ENCODE results near the gene GAPVD1. TPM values are rescaled to one million over a fixed set of nuclear protein-coding genes. Genes with fewer than 3 reads are reported as not detected.
"Not testable (repeated sequence)": the region's sequence is repeated elsewhere in the genome, so short reads cannot be mapped to it uniquely, and the experiment has no call there.

The GAPVD1 gene
- total and polyA plus RNA-seq, 2 of the 13 experiments (the other 11 are each of a cell fraction or from before 2014, with no cell fraction given) = 11.1 to 33.2 TPM

GRCh38 chr9:125399666-125400065 lies 138.0 kb downstream of the GAPVD1 start:
- Histone ChIP-seq H3K9ac (ENCODE audit: insufficient read depth, low read depth, low read length) (no peak overlapping the region), H3K4me3 (replicated peaks in 1 of 3; ENCODE audit: insufficient read depth in 1 of 3, low read depth in 2 of 3, low read length in 3 of 3) (no peak overlapping the region), H3K36me3 (replicated peaks in 1 of 2; ENCODE audit: control insufficient read depth in 1 of 2, insufficient read depth in 2 of 2, low read length in 2 of 2) (no peaks in the 10 kb centered on the region), H3K4me2 (ENCODE audit: low read depth, low read length) (no peak overlapping the region), H3K27ac (ENCODE audit: extremely low read length, insufficient read depth, low read length) (no peak overlapping the region), H3K4me1 (ENCODE audit: insufficient read depth, low read length) (peaks cover 7% of the 10 kb centered on the region; the same call in 1 of the 2 replicates), H3K9me3 (ENCODE audit: low read length) (no peaks in the 10 kb centered on the region), H3K27me3 (ENCODE audit: control insufficient read depth in 1 of 2, insufficient read depth in 2 of 2, low read length in 2 of 2) (peaks cover 0 to under 1% of the 10 kb centered on the region in 2 experiments; a peak in 1 of 5 replicates), H2AFZ (ENCODE audit: low read length) (no peak overlapping the region), H4K20me1 (ENCODE audit: insufficient read depth, low read length) (no peaks in the 10 kb centered on the region), H3K79me2 (ENCODE audit: insufficient read depth, low read length) (no peaks in the 10 kb centered on the region)
- in situ Hi-C loops (cut with HindIII; ENCODE audit: extremely low pct_ligation_motif_present, low pct_unique_long_range_greater_than_20kb) (loop anchor here (10.0 kb wide), 1 partner anchor 995 kb away; no protein-coding TSS in a partner anchor), intact Hi-C loops (cut with micrococcal nuclease; ENCODE audit: unreplicated experiment) (no loop called here)
- BruUV-seq (replicated peaks) = no TSS peak
- DNase-seq (ENCODE audit: low spot score) = no peak
- FAIRE-seq = no peak
- 61% methylated on average over 12 of the region's 20 CpGs for WGBS (ENCODE audit: low lambda C conversion rate)
- ChIA-PET CTCF (ENCODE audit: low intra/inter-chr PET ratio, low total read pairs) (no interaction called here), POLR2A (no interaction called here)
- TF ChIP-seq ZNF569 (CRISPR knock-in tag; IDR thresholded peaks at IDR 0.05; ENCODE audit: borderline replicate concordance) (no peak), ZNF772 (CRISPR knock-in tag; IDR thresholded peaks at IDR 0.05) (no peak)
- ATAC-seq = no peak; the same call in 2 of the 3 replicates

GRCh38 chr9:125400232-125400631 lies 138.6 kb downstream of the GAPVD1 start:
- BruUV-seq (replicated peaks); H3K9ac ChIP-seq (ENCODE audit: insufficient read depth, low read depth, low read length); H3K4me2 ChIP-seq (ENCODE audit: low read depth, low read length); ATAC-seq; POLR2A ChIA-PET; H3K79me2 ChIP-seq (ENCODE audit: insufficient read depth, low read length); H2AFZ ChIP-seq (ENCODE audit: low read length); H3K27ac ChIP-seq (ENCODE audit: extremely low read length, insufficient read depth, low read length); intact Hi-C loops (cut with micrococcal nuclease; ENCODE audit: unreplicated experiment); H3K36me3 ChIP-seq (replicated peaks in 1 of 2; ENCODE audit: control insufficient read depth in 1 of 2, insufficient read depth in 2 of 2, low read length in 2 of 2); H3K9me3 ChIP-seq (ENCODE audit: low read length); DNase-seq (ENCODE audit: low spot score); CTCF ChIA-PET (ENCODE audit: low intra/inter-chr PET ratio, low total read pairs); H3K27me3 ChIP-seq (ENCODE audit: control insufficient read depth in 1 of 2, insufficient read depth in 2 of 2, low read length in 2 of 2); FAIRE-seq; H3K4me1 ChIP-seq (ENCODE audit: insufficient read depth, low read length); H3K4me3 ChIP-seq (replicated peaks in 1 of 3; ENCODE audit: insufficient read depth in 1 of 3, low read depth in 2 of 3, low read length in 3 of 3); H4K20me1 ChIP-seq (ENCODE audit: insufficient read depth, low read length): not testable (repeated sequence)
- peak; percentile 55; the same call in 1 of the 2 replicates for TF ChIP-seq ZNF770 (CRISPR knock-in tag; IDR thresholded peaks at IDR 0.05)
- 57% methylated on average over 8 of the region's 8 CpGs for WGBS (ENCODE audit: low lambda C conversion rate)
- in situ Hi-C loops (cut with HindIII; ENCODE audit: extremely low pct_ligation_motif_present, low pct_unique_long_range_greater_than_20kb) = loop anchor here (10.0 kb wide), 1 partner anchor 995 kb away; no protein-coding TSS in a partner anchor
